Measurements from ENCODE around the gene MGRN1.

MGRN1 gene

DNA sequence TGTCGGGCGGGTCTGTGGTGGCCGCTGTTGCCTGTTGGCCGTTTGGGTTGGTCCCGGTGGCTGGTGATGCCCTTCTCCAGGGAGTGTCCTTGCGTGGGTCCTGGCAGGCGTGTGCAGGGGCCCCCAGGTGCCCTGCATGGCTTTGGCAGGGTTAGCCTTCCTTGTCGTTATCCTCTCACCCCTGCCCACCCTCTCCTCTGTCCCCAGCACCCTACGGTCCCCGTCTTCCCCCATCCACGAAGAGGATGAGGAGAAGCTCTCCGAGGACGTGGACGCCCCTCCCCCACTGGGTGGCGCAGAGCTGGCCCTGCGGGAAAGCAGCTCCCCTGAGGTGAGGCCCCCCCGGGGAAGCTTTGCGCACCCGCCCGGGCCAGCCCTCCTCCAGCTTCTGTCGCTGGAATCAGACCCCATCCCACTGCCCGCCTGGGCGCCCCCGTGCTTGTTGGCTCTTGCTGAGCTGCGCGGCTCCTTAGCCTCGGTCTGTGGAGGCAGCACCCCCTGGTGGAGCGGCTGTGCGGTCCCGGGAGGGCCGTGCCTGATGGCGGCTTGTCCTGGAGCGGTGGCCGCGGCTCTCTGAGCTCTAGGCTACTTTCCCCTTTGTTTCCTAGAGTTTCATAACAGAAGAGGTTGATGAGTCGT lies 58.1 kb downstream of the MGRN1 start:
- Histone ChIP-seq H3K9me3 (ENCODE audit: low read depth, low read length) (no peaks in the 10 kb centered on the region), H3K27ac (no peak overlapping the region), H3K4me3 (no peak overlapping the region), H3K9ac (ENCODE audit: insufficient read length) (no peak overlapping the region), H3K36me3 (ENCODE audit: insufficient read depth, low read length) (no peaks in the 10 kb centered on the region)
- TF ChIP-seq FOXP2 (optimal IDR thresholded peaks at IDR 0.05; ENCODE audit: control extremely low read depth, extremely low read length, insufficient read depth) (no peak), POLR2AphosphoS5 (IDR thresholded peaks at IDR 0.05; ENCODE audit: borderline replicate concordance, low read depth, low read length) (no peak)
- DNase-seq (ENCODE audit: low read depth, low spot score), result no peak

GRCh38 chr16:4683255-4684057 lies 58.8 kb downstream of the MGRN1 start:
- Histone ChIP-seq H3K36me3 (ENCODE audit: insufficient read depth, low read length) (no peaks in the 10 kb centered on the region), H3K9ac (ENCODE audit: insufficient read length) (no peak overlapping the region), H3K9me3 (ENCODE audit: low read depth, low read length) (no peaks in the 10 kb centered on the region), H3K4me3 (no peak overlapping the region), H3K27ac (no peak overlapping the region)
- no peak for TF ChIP-seq POLR2AphosphoS5 (IDR thresholded peaks at IDR 0.05; ENCODE audit: borderline replicate concordance, low read depth, low read length)
- TF ChIP-seq FOXP2 (optimal IDR thresholded peaks at IDR 0.05; ENCODE audit: control extremely low read depth, extremely low read length, insufficient read depth), result no peak
- DNase-seq (ENCODE audit: low read depth, low spot score), result no peak

- Histone ChIP-seq H3K4me3 (no peak overlapping the region), H3K9ac (ENCODE audit: insufficient read length) (no peak overlapping the region), H3K36me3 (ENCODE audit: insufficient read depth, low read length) (no peaks in the 10 kb centered on the region), H3K9me3 (ENCODE audit: low read depth, low read length) (no peaks in the 10 kb centered on the region), H3K27ac (no peak overlapping the region)
- no peak for DNase-seq (ENCODE audit: low read depth, low spot score)
- TF ChIP-seq POLR2AphosphoS5 (IDR thresholded peaks at IDR 0.05; ENCODE audit: borderline replicate concordance, low read depth, low read length) (no peak), FOXP2 (optimal IDR thresholded peaks at IDR 0.05; ENCODE audit: control extremely low read depth, extremely low read length, insufficient read depth) (no peak), EZH2 (IDR thresholded peaks at IDR 0.05) (no peak)
Observed at GRCh38 chr16:4684058-4684715, 59.6 kb downstream of the MGRN1 start.

DNA sequence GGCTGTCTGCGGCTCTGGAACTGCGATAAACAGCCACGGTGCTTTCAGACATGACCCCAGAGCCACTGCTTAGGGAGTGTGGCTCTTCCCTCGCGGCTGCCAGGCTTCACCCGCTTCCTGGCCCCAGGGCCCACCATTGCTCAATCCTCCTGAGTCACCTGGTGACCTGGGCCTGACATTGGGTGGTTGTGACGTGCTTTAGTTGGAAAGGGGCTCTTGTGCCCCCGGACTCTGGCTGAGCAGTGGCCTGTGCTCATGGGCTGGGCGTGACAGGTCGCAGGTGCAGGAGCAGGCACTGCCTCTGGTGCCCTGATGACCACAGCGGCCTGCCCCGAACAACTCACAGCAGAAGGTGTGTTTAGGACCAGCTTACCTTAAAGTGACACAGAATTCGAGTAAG lies 60.1 kb downstream of the MGRN1 start:
- no peak for DNase-seq (ENCODE audit: low read depth, low spot score)
- TF ChIP-seq FOXP2 (optimal IDR thresholded peaks at IDR 0.05; ENCODE audit: control extremely low read depth, extremely low read length, insufficient read depth), result no peak
- no peak for TF ChIP-seq EZH2 (IDR thresholded peaks at IDR 0.05)
- TF ChIP-seq POLR2AphosphoS5 (IDR thresholded peaks at IDR 0.05; ENCODE audit: borderline replicate concordance, low read depth, low read length), result no peak
- no peak overlapping the region for H3K9ac ChIP-seq (ENCODE audit: insufficient read length)
- no peaks in the 10 kb centered on the region for H3K36me3 ChIP-seq (ENCODE audit: insufficient read depth, low read length)
- no peaks in the 10 kb centered on the region for H3K9me3 ChIP-seq (ENCODE audit: low read depth, low read length)
- H3K27ac ChIP-seq, result no peak overlapping the region
- H3K4me3 ChIP-seq, result no peak overlapping the region

DNA sequence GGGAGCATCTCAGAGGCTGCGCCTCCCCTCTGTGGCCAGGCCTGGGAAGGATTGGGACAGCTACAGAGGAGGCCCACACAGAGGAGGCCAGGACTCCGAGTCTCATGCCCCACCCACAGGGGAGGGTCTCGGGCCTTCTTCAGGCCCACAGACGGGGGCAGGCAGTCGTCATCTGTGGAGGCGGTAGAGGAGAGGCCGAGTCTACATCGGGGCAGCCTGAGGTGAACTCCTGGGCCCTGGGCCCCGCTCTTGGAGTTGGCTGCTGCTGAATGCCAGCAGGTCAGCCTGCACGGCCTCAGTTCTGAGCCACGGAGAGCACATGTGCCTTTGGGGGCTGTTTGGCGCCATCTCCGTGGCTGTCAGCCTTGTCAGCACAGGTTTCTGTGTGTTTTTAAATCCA lies 60.7 kb downstream of the MGRN1 start:
- Histone ChIP-seq H3K9me3 (ENCODE audit: low read depth, low read length) (no peaks in the 10 kb centered on the region), H3K27ac (no peak overlapping the region), H3K9ac (ENCODE audit: insufficient read length) (no peak overlapping the region), H3K36me3 (ENCODE audit: insufficient read depth, low read length) (no peaks in the 10 kb centered on the region), H3K4me3 (no peak overlapping the region)
- DNase-seq (ENCODE audit: low read depth, low spot score), result no peak
- TF ChIP-seq FOXP2 (optimal IDR thresholded peaks at IDR 0.05; ENCODE audit: control extremely low read depth, extremely low read length, insufficient read depth) (no peak), POLR2AphosphoS5 (IDR thresholded peaks at IDR 0.05; ENCODE audit: borderline replicate concordance, low read depth, low read length) (no peak), EZH2 (IDR thresholded peaks at IDR 0.05) (no peak)

DNA sequence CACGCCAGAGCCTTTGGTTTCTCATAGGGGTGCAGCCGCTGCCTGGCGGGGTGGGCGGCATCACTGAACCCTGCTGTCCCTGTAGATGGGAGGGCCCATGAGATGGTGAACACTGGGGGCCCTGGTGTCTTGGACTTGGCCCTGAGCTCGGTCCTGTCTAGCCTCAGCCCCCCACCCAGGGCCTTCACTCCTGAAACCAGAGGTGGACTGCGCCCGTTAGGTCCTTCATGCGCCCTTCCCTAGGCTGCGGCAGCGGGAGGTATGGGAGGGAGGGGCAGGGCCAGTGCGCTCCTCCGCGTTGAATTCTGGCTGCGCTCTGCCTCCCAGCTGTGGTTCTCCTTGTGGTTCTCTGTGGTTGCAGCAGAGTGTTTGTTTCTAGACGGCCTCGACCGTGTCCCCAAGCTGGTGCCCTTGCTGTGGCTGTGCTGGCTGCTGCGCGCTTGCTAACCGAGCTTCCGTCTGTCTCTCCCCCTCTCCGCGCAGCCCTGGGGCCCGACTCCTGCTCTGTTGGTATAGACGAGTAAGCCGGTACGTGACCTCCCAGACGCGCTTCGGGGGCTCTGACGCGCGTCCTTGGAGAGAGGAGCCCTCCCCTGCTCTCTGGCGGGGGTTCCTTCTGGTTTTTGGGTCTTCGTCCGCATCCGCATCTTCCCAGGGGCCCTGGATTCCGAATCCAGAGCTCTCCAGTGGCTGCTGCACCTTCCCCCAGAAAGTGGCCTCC lies 61.3 kb downstream of the MGRN1 start:
- Histone ChIP-seq H3K27ac (no peak overlapping the region), H3K9me3 (ENCODE audit: low read depth, low read length) (no peaks in the 10 kb centered on the region), H3K9ac (ENCODE audit: insufficient read length) (no peak overlapping the region), H3K36me3 (ENCODE audit: insufficient read depth, low read length) (no peaks in the 10 kb centered on the region), H3K4me3 (no peak overlapping the region)
- no peak for DNase-seq (ENCODE audit: low read depth, low spot score)
- TF ChIP-seq EZH2 (IDR thresholded peaks at IDR 0.05), result no peak
- no peak for TF ChIP-seq FOXP2 (optimal IDR thresholded peaks at IDR 0.05; ENCODE audit: control extremely low read depth, extremely low read length, insufficient read depth)
- TF ChIP-seq POLR2AphosphoS5 (IDR thresholded peaks at IDR 0.05; ENCODE audit: borderline replicate concordance, low read depth, low read length), result no peak

DNA sequence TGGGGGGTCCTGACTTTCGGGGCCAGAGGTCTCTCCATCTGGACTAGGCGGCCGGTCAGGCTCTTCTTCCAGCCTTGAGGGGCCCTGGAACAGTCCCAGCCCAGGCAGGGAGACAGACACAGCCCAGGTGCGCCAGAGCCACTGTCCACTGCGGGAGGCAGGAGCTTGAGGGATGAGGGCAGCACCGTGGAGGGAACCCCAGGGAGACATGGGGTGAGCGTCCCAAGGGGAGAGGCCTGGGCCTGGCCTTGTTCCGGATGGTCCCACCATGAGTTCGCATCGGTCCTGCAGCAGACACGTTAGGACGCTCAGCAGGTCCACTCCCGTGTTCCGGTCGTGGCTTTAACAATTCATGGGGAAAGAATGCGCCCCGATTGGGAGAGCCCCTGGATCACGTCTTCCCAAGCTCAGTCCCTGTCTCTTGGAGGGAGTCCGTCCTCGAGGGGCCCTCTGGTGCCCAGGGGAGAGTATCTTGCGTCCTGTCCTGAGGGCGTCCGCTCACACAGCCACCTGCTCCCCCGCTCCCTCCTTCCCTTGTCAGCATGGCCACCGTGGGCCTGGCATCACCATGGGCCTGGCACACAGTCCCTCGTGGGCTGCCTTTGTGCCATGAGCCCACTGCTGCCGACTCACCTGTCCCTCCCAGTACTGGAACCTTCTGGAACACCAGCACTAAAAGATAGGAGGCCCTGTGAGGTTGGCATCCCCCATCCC lies 62.0 kb downstream of the MGRN1 start:
- H3K36me3 ChIP-seq (ENCODE audit: insufficient read depth, low read length), result no peaks in the 10 kb centered on the region
- no peak overlapping the region for H3K9ac ChIP-seq (ENCODE audit: insufficient read length)
- no peak overlapping the region for H3K27ac ChIP-seq
- no peak for DNase-seq (ENCODE audit: low read depth, low spot score)
- H3K4me3 ChIP-seq, result no peak overlapping the region
- TF ChIP-seq POLR2AphosphoS5 (IDR thresholded peaks at IDR 0.05; ENCODE audit: borderline replicate concordance, low read depth, low read length), result no peak
- TF ChIP-seq EZH2 (IDR thresholded peaks at IDR 0.05), result no peak
- no peak for TF ChIP-seq FOXP2 (optimal IDR thresholded peaks at IDR 0.05; ENCODE audit: control extremely low read depth, extremely low read length, insufficient read depth)
- no peaks in the 10 kb centered on the region for H3K9me3 ChIP-seq (ENCODE audit: low read depth, low read length)
